ENCODE results near the gene SDF2.
A peak's percentile ranks its signal among the peaks of the same experiment; 100 is the strongest.

SDF2 gene, protein sequence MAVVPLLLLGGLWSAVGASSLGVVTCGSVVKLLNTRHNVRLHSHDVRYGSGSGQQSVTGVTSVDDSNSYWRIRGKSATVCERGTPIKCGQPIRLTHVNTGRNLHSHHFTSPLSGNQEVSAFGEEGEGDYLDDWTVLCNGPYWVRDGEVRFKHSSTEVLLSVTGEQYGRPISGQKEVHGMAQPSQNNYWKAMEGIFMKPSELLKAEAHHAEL

DNA sequence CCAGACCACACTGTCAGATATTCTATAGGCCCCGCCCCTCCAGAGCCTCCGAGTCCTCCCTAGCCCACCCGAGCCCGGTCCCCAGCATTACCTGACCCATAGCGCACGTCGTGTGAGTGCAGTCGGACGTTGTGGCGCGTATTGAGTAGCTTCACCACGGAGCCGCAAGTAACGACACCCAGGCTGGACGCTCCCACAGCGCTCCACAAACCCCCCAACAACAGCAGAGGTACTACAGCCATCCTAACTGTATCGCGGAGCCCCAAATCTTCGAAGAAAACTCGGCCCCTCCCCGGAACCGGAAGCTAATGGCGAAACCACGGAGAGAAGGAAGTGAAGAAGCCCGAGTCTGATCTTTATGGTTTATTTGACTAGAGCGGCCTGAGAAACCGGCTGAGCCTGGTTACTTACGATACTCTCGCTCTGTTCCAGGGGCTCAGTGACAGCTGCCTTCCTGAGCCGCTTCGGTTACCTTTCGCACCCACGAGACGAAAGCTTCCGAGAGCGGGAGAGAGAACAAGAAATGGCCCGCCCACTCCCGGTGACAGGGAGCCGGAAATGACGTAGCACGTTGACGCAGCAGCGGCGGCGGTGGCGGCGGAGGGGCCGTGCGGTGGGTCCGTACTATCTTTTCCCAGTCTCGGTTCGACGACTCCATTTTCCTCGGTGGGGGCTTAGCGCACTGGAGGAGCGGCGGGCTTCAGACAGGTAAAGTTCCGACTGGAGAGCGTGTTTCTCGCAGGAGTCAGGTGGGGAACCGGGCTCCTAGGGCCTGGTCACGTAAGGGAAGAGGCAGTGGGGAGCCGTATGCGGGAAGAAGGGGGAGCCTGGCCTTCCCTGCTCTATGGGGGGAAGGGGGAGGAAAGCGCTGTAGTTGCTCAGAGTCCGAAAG, at the start of gene SDF2, which contains the start of gene SUPT6H:
SDF2 (minus strand) TSS at position 272 of the 892 bp plus-strand sequence; CDS start at position 242, 30 bp downstream.
SUPT6H (plus strand) TSS at position 571 of the 892 bp plus-strand sequence. CDS start 11,197 bp downstream, outside the sequence.
- peak; percentile 94 for DNase-seq

DNA sequence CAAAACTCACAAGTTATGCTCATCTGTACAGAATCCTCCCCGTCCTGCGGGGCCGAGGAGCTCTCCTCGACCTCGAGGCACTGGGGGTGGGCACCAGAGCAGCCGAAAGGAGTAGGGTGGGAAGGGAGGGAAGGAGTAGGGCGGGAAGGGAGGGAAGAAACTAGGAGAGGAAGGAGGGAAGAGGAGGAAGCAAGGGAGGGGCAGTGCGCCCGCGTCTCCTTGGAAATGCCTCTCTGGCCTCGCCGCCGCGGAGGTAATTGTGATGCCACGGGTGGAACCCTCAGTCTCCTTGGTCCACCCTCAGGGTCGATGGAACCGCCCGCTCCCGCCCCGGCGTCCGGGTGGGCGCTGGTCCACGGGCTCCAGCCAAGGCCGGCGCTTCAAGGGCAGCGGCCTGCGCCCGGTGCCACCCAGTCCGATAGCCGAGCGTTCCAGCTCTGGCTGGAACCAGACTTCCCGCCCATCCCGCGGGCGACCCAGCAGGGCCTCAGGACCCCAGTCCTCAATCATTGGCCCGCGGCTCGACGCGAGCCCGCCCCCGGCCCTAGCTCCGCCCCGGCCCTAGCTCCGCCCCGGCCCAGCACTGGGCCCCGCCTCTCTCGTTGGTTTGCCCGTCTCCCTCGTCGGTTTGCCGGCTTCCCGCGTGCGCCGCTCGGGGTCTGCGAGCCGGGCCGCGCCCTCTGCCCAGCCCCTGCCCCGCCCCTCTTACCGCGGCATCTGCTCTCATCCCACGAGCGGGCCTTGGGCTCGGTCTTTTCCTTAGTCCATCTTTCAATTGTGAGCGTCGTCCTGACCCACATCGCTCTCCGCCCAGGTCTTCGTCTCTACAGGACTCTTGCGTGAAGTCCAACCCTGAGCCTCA, 49.4 kb upstream of the SDF2 start:
- peak; percentile 96 for DNase-seq

DNA sequence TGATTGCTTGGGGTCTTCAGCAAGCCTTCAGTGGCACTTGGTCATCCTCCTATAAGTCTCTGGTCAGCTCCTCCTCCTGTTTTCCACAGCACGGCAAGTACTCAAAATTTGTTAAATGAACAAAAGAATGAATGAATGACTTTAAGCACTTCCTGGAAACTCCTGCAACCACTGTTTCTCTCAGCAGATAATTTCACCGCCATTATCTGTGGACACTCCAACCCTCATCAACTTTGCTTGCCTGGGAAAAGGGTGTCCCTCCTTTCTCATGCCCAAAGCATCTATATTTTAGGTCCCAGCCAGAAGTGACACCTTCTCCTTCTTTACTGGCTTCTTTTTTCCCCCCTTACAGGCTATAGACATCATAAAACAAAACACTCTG, 45.6 kb upstream of the SDF2 start:
- DNase-seq, result no peak

DNA sequence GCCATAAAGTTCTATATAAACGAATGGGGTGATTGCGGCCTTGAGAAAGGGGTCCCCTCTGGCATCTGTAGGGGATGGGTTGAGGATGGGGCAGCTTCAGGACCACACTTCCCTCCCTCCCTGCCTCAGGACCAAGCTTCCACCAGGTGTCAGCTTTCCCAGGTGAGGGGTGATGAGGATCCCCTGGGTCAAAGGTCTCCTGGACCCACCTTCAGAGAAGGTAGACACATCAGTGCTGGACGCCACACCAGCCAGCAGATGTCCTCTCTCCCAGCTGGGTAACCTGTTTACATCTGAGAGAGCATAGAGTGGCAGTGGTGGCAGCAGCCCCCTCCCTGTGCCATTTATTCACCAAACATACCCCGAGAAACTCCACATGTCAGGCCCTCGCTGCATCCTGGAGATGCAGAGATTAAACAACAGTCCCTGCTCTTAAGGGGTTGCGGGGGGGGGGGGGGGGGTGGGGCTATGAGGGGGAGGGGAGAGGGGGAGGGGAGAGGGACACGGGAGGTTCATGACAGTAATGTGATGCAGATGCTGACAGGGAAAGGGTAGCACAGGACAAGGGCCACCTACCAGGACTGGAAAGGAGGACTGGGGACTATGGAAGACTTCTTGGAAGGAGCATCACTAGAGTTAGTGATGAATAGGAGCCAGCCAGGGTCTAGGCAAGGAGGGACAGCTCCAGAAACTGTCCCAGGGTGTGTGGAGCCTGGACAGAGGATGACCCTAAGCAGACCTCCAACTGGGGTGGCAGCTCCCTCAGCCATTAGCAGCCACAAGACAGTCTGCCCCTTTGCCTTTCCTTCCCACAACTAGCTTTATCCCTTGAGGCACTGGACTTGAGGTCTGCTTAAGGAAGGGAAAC, 45.0 kb upstream of the SDF2 start:
- DNase-seq, result no peak

DNA sequence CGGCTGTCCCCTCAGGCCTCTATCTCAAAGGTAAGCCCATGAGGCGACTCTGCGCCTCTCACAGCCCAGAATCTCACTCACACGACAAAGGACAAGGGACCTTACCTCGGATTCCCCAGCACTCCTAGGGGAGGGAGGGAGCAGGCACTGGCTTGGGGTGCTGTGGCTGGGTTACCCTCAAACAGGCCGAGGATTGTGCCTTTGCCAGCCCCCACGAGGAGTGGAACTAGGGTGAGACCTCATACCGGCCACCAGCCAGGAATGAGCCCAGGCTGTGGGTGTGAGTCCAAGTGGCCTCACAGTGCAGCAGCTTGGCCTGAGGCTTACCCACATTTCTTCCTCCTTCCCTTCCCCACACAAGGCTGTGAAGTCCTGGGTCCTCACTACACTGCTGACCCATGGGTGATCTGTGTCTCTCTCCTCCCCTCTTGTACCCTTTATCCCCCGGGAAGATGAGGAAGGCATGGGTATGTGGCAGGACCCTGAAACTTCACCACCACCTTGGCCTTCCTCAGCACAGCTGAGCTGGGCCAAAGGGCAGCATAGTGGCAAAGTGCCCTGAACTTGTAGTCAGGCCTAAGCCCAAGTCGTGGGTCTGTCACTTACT, 44.1 kb upstream of the SDF2 start:
- no peak for DNase-seq

DNA sequence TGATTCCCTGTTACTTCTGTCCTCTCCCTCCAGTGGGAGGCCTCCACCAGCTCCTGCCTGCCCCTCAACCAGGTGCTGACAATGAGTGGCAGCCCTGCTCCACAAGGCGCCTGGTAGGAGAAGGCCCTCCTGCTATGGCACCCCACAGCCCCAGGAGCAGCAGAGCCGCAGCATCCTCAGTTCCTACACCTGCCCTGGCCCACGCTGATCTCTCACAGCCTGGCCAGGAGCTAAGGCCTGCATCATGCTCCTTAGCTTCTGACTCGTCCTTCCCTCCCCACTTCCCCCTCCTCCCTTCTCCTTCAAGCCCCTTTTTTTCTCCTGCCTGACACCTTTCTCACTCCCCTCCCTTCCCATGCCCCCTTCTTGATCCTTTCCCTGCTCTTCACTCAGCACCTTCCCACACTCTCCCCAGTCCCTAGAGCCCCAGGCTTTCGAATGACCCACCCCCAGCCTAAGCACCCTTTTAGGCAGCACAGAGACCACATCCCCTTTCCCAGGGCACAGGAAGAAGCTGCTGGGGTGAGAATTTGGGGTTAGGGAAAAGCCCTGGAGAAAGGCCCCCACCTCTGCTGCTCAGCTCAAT, 43.5 kb upstream of the SDF2 start:
- no peak for DNase-seq

DNA sequence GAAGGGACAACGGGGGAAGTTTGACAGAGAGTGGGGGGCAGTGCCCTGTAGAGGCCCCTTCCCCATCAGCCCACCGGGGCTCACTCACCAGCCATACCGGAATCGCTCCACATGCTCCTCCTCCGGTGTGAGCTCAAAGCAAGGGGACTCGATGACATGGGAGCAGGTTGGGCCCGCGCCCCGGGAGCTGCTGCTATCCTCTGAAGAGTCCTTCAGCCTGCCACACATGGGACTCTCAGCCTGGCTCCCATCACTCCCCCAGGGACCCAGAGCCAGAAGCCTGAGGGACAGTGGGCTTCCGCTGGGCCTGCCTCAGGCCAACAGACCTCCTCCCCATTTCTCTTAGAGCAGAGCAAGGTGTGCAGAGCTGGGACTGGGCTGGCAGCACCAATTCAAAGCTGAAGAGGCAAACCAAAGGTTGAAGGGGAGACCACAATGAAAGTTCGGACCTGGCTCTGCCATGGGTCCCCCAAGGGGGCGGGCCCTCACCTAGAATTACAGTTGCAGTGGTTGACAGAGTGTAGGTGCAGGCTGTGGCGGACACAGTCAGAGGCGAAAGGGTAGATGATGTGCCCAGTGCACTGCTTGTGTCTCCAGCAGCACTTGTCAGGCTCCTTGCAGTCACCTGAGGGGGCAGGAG, 42.6 kb upstream of the SDF2 start:
- DNase-seq, result no peak

DNA sequence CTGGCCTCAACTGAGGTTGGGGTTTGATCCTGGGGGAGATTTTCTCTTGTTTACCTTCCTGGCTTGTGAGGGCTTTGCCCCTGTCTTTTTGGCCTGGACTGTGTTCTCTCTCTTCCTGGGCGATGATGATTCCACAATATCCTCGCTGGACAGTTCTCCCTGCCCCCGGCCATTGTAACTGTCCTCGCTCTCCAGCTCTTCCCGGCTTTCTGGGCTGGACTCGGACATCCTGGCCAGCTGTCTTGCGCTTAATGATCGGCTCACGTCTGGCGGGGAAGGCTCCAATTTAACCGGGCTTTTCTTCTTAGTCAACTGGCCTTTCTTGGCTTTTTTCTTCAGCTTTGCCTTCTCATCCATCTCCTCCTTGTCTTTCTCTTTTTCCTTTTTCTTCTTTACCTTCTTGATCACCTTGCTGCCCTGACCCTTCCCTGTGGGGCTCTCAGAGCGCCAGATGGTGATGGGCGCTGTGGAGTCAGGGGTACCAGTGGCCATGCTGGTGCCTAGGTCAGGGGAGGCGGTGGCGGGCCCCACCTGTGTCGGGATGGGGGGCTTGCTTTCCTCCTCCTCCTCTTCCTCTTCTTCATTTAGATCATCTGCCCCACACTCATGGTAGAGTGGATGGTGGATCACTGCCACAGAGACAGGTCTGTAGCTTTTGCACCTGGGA, 42.0 kb upstream of the SDF2 start:
- no peak for DNase-seq

DNA sequence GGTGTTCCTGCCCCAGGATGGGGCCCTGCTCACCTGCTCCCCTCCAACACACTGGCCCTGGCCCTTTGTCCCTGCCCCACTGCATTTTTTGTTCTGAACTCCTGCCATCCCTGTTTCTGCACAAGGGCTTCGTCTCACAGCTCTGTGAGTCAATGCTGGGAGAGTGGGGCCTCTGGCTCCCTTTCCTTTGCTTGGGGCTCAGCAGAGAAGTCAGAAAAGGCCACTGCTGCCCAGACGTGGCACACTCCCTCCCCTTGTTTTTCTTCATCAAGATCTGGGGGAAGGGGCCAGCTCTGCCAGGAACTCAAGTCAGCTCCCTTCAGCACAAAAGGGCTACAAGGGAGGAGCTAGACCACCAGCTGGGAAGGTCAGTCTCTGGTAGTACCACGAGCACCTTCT, 41.0 kb upstream of the SDF2 start:
- DNase-seq, result no peak

DNA sequence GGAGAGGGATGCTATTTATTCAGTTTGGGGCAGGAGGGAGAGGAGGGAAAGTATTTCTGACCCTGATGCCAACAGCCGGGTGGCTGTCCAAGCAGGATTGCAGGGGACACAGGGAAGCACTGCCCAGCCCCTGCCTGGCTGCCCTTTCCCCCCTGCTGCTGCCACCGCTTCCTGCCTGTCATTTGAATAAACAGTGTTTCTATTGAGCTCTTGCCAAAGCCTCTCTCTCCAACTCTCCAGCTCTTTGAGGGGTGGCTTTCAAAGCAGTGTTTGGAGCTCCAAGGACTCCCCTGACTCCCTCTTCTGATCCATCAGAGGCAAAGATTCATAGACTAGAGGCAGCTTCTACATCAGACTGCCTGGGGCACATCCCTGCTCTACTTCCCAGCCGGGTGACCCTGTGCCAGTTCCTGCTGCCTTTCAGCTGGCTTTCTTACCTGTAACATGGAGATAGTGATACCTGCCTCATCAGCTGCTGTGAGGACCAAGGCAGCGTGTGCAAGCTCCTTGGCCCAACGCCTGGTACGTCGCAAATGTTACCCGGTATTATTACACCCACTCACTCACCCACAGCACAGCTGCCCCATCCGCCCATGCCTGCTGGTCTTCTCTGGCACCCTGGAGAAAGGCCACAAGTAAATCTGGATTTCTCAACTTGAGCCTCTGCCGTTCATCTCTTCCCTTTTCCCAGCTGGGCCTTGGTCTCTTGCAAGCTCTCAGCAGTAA, 40.5 kb upstream of the SDF2 start:
- DNase-seq, result no peak

DNA sequence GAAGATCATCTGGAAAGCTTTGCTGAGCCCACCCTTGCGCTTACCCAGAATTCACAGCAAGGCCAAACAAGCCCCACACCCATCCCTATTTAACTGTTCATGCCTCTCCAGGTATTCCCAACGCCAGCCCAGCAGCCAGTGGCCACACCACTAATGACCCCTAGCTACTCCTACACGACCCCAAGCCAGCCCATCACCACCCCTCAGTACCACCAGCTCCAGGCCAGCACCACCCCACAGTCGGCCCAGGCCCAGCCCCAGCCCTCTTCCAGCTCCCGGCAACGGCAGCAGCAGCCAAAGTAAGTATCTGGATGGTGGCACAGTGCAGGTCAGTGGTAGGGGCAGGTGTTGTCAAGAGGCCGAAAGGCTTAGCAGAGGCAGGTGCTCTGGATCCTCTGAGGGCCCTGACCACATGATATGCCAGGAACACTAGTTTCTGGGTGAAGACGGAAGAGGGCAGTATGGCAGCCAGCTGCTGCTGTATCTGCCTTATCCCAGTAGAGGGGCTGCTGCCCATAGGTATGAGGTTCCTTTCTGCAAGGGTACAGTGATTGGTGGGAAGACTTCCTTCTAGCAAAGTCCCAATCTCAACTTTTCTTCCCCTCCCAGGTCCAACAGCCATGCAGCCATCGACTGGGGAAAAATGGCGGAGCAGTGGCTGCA, 39.3 kb upstream of the SDF2 start:
- DNase-seq, result no peak

DNA sequence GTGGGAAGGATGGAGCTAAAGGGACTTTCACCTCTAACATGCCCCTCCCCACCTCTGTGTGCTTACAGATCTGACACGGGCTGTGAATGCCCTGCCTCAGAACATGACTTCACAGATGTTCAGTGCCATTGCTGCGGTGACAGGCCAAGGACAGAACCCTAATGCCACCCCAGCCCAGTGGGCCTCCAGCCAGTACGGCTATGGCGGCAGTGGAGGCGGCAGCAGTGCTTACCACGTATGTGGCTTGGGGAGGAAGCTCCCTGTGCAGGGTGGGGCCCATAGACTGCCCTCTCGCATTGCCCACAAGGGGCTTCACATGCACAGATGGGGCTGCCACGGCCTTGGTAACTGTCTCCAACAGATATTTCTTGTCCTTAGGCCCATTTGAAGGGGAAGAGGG, 38.6 kb upstream of the SDF2 start:
- DNase-seq, result no peak

DNA sequence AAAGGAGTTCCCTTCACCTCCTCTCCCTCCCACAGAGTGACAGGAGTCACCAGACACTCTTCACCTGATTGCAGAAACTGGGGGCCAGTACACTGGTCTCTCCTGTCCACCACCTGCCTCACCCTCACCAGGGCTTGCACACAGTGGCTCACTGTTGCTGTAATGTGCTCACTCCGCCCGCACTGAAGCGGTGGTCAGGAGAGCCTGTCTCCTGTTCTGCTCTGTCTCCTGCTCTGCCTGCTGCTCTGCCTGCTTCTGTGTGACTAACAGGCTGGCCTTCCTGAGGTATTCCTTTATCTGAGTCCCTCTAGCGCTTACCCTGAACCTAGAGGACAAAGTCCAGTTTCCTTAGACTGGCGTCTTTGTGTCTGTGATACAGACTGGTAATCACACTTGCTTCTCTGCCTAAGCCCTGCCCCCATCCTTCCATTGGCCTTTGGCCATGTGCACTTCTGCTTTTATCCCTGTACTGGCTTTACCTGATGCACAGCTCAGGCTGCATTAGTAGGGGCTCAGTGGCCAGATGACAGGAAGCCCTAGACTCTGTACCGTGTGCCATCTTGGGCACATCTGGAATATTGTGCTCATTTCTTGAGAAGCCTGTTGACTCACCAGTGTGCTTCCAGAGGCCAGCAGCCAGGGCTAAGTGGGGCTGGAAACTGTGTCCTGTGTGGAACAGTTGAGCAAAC, 36.7 kb upstream of the SDF2 start:
- no peak for DNase-seq

DNA sequence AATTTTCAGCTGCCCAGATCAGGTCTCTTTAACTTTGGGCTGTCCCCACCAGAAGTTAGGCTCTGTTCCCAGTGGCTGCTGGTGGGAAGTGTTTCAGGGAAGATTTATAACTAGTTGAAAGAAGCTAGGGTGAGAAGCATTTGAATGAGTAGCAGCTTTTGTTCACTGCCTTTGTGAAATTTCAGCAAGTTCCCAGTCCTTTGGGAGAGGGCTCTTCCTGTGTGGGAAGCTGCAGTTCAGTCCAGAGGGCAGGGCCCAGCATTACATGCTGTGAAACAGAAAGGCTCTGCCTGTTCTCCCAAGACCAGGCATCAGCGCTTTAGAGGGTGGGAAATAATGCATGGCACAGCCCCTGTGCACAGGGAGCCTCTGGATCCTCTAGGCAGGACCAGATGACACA, 32.2 kb upstream of the SDF2 start:
- DNase-seq, result no peak

DNA sequence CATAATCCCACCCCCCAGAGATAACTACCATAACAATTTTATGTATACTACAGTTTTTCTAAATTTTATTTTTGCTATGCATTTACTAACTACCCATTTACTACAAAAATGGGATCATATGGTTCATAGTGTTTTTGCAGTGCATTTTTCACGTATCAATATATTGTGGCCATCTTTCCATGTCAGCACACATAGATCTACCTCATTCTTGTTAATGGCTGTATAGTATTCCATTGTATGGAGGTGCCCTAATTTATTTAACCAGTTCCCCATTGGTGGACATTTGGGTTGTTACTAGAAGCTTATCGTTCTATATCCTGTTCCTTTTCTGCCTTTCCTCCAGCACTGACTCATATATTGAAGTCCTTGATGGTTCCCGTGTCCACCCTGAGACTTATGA, 27.3 kb upstream of the SDF2 start:
- no peak for DNase-seq

DNA sequence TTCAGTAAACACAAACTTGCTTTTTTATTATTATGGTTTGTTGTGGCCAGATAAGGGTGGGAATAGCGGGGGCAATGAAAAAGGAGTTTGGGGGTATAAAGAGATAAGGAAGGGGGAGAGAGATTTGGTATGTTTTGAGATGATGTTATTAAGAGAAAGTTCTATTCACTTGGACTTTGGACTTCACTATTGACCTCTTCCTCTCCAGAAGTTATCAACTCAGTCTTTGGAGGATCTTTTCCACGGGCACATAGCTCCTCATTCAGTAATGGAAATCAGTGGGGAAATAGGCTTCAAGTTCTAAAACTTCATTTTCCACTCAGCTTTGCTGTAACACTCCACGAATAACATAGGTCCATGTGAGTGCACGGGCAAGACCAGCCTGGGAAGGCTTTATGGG, 26.8 kb upstream of the SDF2 start:
- DNase-seq, result no peak

DNA sequence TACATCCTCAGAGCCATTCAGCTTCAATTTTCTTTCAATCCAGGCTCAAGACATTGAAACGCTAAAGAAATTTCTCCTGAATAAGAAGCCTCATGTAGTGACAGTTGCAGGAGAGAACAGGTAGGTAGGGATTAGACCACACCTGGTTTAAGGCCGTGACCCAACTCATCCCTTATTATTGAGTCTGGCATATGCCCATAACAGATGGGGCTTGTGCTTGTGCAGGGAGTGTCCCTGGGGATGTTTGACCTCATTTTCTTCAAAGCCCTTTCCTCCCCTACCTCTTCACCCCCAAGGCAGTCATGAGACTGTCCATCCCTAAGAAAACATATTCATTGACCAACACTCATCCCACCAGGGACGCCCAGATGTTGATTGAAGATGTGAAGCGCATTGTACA, 24.6 kb upstream of the SDF2 start:
- no peak for DNase-seq

DNA sequence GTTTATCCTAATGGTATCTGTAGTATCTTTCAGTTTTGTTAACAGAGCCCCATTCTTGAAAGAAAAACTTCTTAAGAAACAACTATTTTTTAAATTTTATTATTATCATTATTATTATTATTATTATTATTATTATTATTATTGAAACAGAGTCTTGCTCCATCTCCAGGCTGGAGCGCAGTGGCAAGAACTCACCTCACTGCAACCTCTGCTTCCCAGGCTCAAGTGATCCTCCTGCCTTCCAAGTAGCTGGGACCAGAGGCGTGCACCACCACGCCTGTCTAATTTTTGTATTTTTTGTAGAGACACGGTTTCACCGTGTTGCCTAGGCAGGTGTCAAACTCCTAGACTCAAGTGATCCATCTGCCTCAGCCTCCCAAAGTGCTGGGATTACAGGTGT, 23.7 kb upstream of the SDF2 start:
- no peak for DNase-seq

DNA sequence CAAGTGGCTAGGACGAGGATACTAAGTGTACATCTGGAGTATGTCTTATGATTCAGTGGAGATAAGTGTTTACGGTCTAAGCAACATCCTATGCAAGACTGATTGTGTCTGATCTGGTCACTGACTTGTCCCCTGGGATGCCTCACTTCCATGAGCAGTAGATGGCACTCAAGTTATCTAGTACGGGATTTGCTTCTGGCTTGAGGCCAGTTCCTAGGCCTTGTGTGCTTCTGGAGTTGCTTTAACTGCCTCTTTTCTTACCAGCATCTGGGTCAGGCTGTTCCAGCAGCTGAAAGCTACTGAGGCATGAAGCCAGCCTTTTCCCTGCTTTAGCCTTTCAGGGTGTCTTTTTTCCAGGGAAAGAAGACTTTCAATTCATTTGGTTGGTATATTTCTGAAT, 23.3 kb upstream of the SDF2 start:
- DNase-seq, result no peak

All from activated CD4-positive, alpha-beta T cell treated with anti-CD3 and anti-CD28 coated beads, Interleukin-2, Interleukin-6, amounts not matched to agents 100 ng/mL and 50 ng/mL, durations not matched to agents 16 hours and 8 hours (primary cell).